ACHN (cell line): Measurements from ENCODE around the gene PTPN21.

Source experiments
- DNase-seq: peaks from one replicate; pipeline ENCODE4 v3.0.0-alpha.2; 2015
- in situ Hi-C: cut with HindIII; loops from 2 replicates; pipeline ENCODE4 v1.10.0; 2017; ENCODE audit warnings: low sequenced_read_pairs, low pct_ligation_motif_present, low pct_unique_long_range_greater_than_20kb

Gene PTPN21

DNA sequence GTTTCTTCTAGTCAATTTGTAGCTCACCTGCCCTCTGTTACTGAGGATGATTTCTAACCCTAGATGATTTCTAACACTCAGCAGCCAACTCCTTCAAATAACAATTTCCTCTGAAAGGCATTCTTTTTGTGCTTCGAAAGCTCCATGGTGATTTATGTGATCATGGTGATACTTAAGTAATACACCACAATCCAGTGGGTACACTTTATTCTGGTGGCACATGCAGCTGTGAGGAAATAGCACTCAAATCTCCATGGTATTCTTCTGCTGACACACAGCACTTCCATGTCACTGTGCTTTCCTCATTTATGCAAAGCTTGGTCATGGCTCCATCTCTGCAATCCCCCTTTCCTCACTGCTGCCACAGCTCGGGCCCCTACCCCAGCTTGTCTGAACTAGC lies 73.7 kb downstream of the PTPN21 start:
- no peak for DNase-seq
- in situ Hi-C loops, result no loop called here

DNA sequence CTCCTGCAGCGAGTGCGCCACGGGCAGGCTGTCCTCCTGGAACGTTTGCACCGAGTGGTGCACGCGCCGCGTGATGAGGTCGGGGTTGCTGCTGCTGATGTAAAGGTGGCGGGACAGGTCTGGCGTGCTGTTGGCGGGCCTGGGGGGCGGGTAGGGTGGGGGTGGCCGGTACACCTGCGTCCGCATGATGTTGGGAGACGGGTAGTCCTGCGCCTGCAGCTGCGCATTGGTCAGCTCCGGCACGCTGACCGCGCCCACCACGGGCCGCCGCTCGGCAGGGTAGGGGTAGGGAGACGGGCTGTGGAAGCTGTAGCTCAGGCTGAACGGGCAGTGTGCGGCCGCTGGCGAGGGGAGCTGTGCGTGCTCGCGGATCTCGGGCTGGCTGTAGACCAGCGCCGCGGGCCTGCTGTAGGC lies 75.2 kb downstream of the PTPN21 start:
- DNase-seq, result no peak
- in situ Hi-C loops, result no loop called here

DNA sequence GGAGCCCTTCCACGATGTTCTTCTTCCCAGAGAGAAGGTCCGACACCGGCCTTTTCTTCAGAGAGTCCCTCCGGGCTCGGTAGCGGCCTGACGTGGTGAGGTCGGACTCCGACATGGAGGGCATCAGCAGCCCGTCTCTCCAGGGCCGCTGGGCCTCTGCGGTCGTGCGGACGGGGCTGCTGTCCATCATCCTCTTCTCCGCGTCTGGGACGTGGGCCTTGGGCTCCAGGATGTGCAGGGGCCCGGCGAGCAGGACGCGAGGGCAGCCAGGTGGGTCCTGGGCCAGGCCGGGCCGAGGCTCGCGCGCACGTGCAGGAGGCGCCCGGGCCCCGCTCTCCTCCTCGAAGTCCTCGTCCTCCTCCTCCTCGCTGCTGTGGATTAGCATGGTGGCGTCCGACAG lies 75.9 kb downstream of the PTPN21 start:
- in situ Hi-C loops, result no loop called here

GRCh38 chr14:88477513-88478250 lies 77.1 kb downstream of the PTPN21 start:
- in situ Hi-C loops, result no loop called here
- no peak for DNase-seq

More for the DNA sequence above, 75.9 kb downstream of the PTPN21 start:
- no peak for DNase-seq

- in situ Hi-C loops, result no loop called here
- DNase-seq, result no peak
Observed at GRCh38 chr14:88476825-88477224, 78.0 kb downstream of the PTPN21 start.

GRCh38 chr14:88476214-88476774 lies 78.5 kb downstream of the PTPN21 start:
- DNase-seq, result no peak
- in situ Hi-C loops, result no loop called here

DNA sequence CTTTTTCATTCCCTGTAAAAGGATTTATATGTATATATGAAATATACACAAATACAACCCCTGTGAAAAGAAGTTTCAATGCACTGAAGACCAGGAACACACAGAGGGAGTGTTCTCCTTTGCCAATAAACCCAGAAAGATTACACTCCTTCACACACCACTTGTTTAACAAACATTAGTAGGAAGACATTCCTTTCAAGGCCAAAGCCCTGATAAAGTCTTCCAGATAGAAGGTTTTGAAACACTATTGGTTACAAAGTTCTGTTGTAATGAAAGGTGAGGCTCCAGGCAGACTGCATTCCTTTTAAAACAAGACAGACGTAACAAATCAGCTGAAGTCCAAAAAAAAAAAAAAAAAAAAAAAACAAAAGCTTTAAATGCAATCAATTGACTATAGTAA lies 81.0 kb downstream of the PTPN21 start:
- in situ Hi-C loops, result no loop called here
- no peak for DNase-seq

DNA sequence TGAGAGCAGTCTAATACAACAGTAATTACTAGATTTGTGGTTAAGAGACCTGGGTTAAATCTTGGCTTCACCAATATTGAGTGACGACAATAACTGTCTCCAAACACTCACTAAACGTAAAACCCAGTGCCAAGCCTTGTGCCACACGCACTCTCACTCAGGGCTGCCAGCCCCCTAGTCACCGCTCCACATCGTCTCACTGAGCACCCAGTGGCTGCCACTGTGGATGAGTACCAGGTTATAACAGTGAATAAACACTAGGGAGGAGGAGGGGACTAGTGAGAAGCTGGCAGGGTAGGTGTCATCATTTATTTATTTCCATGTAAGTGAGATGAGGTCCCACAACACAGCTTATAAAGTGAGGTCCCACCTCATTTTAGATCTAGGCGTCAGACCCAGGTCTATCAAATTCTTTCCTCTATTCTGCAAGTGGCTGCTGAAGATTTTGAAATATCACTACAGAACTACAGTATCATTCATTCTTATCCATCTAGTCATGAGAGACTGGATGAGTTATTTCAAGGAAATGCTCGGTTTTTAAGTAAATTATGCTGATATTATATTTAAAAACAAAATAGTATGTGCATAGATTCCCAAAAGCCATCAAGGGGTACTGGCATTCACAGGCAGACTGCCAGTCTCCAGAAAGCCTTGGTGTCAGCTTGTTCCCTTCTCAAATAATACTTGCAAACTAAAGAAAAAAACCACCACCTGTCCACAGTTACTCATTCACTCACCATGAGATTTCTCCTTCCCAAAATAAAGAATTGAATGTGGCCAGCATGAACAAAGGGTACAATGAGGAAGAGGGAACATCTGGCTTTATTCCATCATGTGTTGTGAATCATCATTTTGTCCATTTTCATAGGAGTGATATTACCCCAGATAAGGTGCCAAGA lies 84.0 kb downstream of the PTPN21 start:
- DNase-seq, result no peak
- in situ Hi-C loops, result no loop called here

DNA sequence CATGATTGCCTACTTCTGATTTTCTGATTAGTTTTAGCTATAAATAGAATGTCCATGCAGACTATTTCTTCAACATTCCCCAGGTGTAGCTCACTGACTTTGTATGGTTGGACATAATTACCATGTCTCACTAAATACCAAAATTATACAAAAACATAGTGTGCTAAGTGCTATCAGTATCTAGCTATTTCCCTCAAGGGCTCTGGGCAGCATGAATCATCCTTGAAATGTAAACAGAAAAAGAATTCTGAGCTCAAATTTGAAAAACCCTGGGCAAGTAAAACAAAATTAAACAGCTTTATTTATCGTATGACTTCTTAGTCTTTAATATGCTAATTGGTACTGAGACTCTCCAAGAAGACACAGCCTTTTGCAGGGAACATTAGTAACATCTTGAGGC lies 86.4 kb downstream of the PTPN21 start:
- in situ Hi-C loops, result no loop called here
- DNase-seq, result no peak

DNA sequence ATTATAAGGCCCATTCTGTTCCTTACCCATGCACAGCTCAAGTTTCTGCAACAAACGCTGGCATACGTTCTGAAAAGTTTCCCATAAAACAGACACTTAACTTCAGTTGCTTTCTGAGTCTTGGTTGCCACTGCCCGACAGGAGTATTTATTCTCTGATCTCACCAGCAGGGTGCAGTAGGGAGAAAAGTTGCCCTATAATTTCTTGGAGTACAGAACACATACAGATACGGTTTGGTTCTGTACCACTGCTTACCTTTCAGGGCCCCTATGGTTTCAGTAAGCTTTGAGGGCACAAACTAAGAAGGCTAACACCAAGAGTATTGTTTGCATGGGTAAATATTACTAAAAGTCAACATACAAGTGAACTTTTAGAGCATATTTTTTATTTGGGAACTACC lies 91.5 kb downstream of the PTPN21 start:
- in situ Hi-C loops, result no loop called here
- peak; percentile 39 for DNase-seq

DNA sequence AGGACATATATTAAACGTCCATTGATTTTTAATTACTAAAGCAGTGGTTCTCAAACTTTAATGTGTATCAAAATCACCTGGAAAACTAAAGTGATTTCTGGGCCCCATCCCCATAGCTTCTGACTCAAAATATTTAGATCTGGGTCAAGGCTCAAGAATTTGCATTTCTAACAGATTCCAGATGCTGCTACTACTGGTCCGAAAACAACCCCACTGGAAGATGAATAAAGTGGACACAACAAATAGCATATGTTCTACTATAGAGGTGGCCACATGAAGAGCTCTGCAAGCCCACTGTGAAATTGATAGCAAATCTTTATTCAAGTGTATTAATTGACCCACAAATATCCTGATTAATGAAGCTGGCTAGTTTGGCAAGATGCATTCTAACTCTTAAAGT lies 99.9 kb downstream of the PTPN21 start:
- no peak for DNase-seq
- in situ Hi-C loops, result no loop called here

GRCh38 chr14:88452231-88452630 lies 102.6 kb downstream of the PTPN21 start:
- in situ Hi-C loops, result no loop called here
- DNase-seq, result no peak

- in situ Hi-C loops, result no loop called here
- DNase-seq, result no peak
Observed at GRCh38 chr14:88439088-88439487, 115.7 kb downstream of the PTPN21 start.

DNA sequence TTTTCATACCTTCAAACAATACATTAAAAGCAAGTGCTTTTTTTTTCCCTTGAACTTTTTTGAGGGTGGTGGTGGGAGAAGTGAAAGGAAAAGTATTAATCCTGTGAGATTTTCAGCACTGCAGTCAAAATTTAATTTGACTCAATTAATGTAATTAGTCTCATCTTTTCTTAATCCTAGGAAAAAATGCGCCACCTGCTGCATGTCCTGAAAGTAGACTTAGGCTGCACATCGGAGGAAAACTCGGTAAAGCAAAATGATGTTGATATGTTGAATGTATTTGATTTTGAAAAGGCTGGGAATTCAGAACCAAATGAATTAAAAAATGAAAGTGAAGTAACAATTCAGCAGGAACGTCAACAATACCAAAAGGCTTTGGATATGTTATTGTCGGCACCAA lies 117.1 kb downstream of the PTPN21 start:
- no peak for DNase-seq
- in situ Hi-C loops, result no loop called here

GRCh38 chr14:88430976-88431375 lies 123.8 kb downstream of the PTPN21 start:
- in situ Hi-C loops, result no loop called here

GRCh38 chr14:88426271-88426670 lies 128.5 kb downstream of the PTPN21 start:
- in situ Hi-C loops, result no loop called here
- DNase-seq, result no peak

More at GRCh38 chr14:88430976-88431375, 123.8 kb downstream of the PTPN21 start:
- DNase-seq, result no peak

GRCh38 chr14:88424573-88424972 lies 130.2 kb downstream of the PTPN21 start:
- no peak for DNase-seq
- in situ Hi-C loops, result no loop called here

- in situ Hi-C loops, result no loop called here
- DNase-seq, result peak; percentile 7
Observed at GRCh38 chr14:88422919-88423650, 131.7 kb downstream of the PTPN21 start.

DNA sequence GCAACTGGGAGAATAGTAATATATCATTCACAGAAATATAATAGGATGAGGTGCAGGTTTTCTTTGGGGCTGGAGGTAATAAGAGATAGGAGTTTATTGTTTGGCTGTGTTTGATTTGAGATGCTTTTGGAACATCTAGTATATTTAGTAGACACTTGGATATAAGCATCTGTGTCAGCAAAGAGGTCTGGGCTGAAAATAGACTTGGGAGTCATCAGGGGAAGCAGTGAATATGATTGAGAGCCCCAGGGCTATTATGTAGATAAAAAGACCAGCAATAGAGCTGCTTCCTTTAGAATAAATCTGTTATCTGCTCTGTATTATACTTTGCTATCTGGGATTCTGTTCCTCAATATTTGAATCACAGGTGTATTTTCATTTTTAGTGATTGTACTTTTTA lies 132.8 kb downstream of the PTPN21 start:
- in situ Hi-C loops, result no loop called here
- no peak for DNase-seq
